IPS-15b (cell line): ENCODE data around the gene METTL9.
"Not testable (repeated sequence)": the region's sequence is repeated elsewhere in the genome, so short reads cannot be mapped to it uniquely, and the experiment has no call there.

ENCODE experiments used
- H3K27me3 ChIP-seq: one replicate; pipeline ENCODE4 v1.6.1; 2013; ENCODE audit warnings: low read length; ENCODE audit not compliant: control insufficient read depth, insufficient read depth
- H3K36me3 ChIP-seq: one replicate; pipeline ENCODE4 v1.6.1; 2013; ENCODE audit warnings: low read length; ENCODE audit not compliant: control insufficient read depth, insufficient read depth
- H3K4me1 ChIP-seq: one replicate; pipeline ENCODE4 v1.6.1; 2013; ENCODE audit warnings: mild to moderate bottlenecking, low read length; ENCODE audit not compliant: control insufficient read depth, insufficient read depth
- H3K4me3 ChIP-seq: one replicate; pipeline ENCODE4 v1.5.1; 2013; ENCODE audit warnings: low read depth, low read length
- H3K9ac ChIP-seq: one replicate; pipeline ENCODE4 v1.6.1; 2013; ENCODE audit warnings: low read depth, mild to moderate bottlenecking, low read length
- H3K9me3 ChIP-seq: one replicate; pipeline ENCODE4 v1.6.1; 2013; ENCODE audit warnings: mild to moderate bottlenecking, low read length; ENCODE audit not compliant: control insufficient read depth, insufficient read depth

METTL9 gene

DNA sequence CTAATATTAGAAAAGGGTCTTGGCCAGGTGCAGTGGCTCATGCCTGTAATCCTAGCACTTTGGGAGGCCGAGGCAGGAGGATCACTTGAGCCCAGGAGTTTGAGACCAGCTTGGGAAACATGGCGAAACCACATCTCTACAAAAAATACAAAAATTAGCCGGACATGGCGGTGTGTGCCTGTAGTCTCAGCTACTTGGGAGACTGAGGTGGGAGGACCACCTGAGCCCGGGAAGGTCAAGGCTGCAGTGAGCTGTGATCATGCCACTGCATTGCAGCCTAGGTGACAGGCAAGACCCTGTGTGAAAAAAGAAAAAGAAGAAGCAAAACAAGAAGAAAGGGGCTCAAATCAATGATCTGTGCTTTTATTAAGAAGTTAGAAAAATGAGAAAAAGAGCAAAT is 21.1 kb upstream of the METTL9 start:
- H3K4me1 ChIP-seq, H3K9ac ChIP-seq, H3K4me3 ChIP-seq, H3K9me3 ChIP-seq, H3K27me3 ChIP-seq, H3K36me3 ChIP-seq: not testable (repeated sequence)

DNA sequence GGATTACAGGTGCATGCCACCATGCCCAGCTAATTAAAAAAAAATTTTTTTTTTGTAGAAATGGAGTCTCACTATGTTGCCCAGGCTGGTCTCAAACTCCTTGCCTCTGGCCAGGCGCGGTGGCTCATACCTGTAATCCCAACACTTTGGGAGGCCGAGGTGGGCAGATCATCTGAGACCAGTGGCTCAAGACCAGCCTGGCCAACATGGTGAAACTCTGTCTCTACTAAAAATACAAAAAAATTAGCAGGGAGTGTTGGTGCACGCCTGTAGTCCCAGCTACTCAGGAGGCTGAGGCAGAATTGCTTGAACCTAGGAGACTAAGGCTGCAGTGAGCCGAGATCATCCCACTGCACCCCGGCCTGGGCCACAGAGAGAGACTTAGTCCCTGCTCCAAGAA is 19.2 kb upstream of the METTL9 start:
- not testable (repeated sequence) for H3K36me3 ChIP-seq, H3K4me3 ChIP-seq, H3K9ac ChIP-seq, H3K4me1 ChIP-seq, H3K9me3 ChIP-seq, H3K27me3 ChIP-seq

DNA sequence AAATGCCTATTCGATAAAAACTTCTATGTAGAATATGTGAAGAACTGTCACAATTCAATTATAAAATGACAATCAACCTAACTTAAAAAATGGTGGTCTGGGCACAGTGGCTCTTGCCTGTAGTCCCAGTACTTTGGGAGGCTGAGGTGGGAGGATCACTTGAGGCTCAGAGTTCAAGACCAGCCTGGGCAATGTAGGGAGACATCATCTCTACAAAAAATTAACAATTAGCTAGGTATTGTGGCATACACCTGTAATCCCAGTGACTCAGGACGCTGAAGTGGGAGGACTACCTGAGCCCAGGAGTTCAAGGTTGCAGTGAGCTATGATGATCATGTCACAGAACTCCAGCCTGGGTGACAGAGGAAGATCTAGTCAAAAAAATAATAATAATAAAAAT is 18.6 kb upstream of the METTL9 start:
- Histone ChIP-seq H3K9me3 (no peaks in the 10 kb centered on the region), H3K9ac (no peak overlapping the region), H3K4me1 (no peaks in the 10 kb centered on the region), H3K4me3 (no peak overlapping the region), H3K27me3 (no peaks in the 10 kb centered on the region), H3K36me3 (no peaks in the 10 kb centered on the region)

DNA sequence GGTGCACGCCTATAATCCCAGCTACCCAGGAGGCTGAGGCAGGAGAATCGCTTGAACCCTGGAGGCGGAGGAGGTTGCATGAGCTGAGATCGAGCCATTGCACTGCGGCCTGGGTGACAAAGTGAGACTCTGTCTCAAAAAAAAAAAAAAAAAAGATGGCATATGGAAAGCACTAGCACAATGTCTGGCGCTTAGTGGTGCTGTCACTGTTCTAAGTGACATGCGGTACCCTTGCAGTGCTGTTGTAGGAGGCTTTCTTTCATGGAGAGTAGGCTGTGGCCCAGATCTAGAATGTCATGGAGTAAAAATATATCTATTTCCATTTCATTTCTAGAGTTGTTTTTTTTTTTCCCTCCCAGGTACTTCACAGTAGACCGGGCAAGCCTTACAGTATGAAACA is 14.6 kb upstream of the METTL9 start:
- Histone ChIP-seq H3K4me1 (no peaks in the 10 kb centered on the region), H3K9ac (no peak overlapping the region), H3K4me3 (no peak overlapping the region), H3K27me3 (no peaks in the 10 kb centered on the region), H3K9me3 (no peaks in the 10 kb centered on the region), H3K36me3 (no peaks in the 10 kb centered on the region)

DNA sequence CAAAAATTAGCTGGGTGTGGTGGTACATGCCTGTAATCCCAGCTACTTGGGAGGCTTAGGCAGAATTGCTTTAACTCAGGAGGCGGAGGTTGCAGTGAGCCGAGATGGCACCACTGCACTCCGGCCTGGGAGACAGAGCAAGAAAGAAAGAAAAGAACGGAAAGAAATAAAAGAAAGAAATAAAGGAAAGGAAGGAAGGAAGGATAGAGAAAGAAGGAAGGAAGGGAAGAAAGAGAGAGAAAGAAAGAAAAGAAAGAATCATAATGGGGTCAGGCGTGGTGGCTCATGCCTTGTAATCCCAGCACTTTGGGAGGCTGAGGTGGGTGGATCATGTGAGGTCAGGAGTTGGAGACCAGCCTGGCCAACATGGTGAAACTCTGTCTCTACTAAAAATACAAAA is 10.8 kb upstream of the METTL9 start:
- H3K4me3 ChIP-seq: not testable (repeated sequence)

DNA sequence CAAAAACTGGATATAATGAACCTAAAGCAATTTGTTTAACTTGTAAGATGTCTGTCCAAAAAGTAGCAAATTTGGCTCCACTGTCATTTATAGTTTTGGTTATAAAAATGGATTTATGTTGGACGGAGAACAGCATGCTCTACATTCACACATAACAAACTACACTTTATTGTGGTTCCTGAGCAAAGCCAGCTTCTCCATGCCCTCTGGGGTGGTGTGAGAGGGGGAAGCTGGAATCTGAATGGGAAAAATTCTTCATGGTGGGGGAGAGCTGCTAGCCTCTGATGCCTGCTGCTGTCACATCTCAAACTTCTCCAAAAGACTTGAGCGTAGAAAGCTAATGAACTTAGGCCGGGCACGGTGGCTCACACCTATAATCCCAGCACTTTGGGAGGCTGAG is 9.8 kb upstream of the METTL9 start:
- no peaks in the 10 kb centered on the region for H3K9me3 ChIP-seq
- no peaks in the 10 kb centered on the region for H3K4me1 ChIP-seq
- H3K4me3 ChIP-seq: no peak overlapping the region
- no peaks in the 10 kb centered on the region for H3K36me3 ChIP-seq
- H3K9ac ChIP-seq: no peak overlapping the region
- H3K27me3 ChIP-seq: no peaks in the 10 kb centered on the region

More for the DNA sequence above, 10.8 kb upstream of the METTL9 start:
- H3K36me3 ChIP-seq, H3K9me3 ChIP-seq, H3K4me1 ChIP-seq, H3K9ac ChIP-seq, H3K27me3 ChIP-seq: not testable (repeated sequence)

DNA sequence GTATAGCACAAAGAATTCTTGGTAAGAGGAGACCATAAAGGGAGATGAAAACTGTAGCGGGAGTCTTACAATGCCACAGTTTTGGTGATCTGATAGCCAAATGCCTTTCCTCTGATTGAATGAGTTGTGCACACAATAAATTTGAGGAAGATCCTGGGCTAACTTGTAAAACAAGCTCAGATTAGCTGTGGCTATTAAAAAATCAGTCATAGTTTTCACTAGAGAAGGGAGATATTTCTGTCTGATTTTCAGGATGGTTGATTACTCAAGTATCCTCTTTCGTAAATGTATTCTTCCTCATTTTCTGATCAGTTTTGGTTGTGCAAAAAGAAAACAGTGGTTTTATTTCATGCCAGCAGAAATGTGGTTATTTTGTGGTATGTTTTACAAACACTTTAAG is 9.1 kb upstream of the METTL9 start:
- no peaks in the 10 kb centered on the region for H3K9me3 ChIP-seq
- H3K27me3 ChIP-seq: no peaks in the 10 kb centered on the region
- no peak overlapping the region for H3K9ac ChIP-seq
- H3K4me1 ChIP-seq: no peaks in the 10 kb centered on the region
- no peak overlapping the region for H3K4me3 ChIP-seq
- H3K36me3 ChIP-seq: no peaks in the 10 kb centered on the region

DNA sequence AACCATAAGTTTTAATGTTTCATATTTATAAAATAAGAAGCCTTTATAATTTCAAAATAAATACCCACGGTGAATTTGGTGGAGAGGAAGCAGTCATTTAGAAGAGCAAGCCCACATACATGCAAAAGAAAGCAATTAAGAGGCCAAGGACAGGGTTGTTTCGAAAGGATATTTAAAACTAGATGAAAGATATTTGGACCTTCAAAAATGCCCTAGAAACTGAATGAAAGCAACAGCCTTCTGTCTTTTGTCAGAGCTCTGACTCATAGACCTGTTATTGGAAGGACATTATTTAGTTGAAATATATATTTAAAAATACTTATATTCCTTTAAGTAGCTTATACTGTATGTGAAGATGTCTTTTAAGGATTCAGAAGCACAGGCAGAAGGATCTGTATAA is 8.6 kb upstream of the METTL9 start:
- Histone ChIP-seq H3K9ac (no peak overlapping the region), H3K36me3 (no peaks in the 10 kb centered on the region), H3K9me3 (no peaks in the 10 kb centered on the region), H3K27me3 (no peaks in the 10 kb centered on the region), H3K4me3 (no peak overlapping the region), H3K4me1 (no peaks in the 10 kb centered on the region)

DNA sequence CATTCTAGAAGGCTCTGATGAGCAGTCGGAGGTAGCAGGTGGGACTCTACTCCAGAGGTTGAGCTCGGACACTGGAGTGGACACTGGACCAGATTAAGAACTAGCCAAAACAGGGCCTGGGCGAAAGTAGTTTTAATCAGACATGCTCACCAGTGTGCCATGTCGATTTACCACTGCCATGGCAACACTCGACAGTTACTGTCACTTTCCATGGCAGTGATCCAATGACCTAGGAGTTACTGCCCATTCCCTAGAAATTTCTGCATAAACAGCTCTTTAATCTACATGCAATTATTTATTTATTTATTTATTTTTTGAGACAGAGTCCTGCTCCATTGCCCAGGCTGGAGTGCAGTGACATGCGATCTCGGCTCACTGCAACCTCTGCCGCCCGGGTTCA is 7.2 kb upstream of the METTL9 start:
- H3K4me3 ChIP-seq: no peak overlapping the region
- H3K9me3 ChIP-seq: no peaks in the 10 kb centered on the region
- no peaks in the 10 kb centered on the region for H3K36me3 ChIP-seq
- H3K4me1 ChIP-seq: no peaks in the 10 kb centered on the region
- H3K27me3 ChIP-seq: no peaks in the 10 kb centered on the region
- H3K9ac ChIP-seq: no peak overlapping the region

DNA sequence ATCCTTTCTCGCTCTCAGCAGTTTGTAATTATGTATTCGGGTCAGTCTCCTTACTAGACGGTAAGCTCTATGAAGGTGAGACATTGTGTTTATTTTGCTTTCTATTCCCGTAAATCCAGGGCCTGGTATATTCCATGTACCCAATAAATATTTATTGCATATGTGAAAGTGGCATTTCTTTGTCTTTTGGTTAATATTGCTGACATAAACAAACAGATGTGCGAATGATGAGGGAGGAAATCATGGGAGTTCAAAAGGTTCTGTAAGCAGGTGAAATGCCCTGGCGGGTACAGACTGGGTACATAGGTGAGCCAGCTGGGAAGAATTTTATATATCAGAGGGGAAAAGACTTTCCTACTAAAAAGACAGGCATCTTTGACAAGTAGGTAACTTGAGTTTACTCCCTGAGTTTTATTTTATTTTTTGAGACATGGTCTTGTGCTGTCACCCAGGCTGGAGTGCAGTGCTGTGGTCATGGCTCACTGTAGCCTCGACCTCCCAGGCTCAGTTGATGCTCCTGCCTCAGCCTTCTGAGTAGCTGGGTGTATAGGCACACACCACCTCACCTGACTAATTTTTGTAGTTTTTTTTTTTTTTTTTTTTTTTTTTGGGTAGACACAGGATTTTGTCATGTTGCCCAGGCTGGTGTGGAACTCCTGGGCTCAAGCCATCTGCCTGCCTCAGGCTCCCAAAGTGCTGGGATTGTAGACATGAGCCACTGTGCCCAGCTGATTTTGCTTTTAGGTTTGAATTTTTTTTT is 5.7 kb upstream of the METTL9 start:
- no peaks in the 10 kb centered on the region for H3K4me1 ChIP-seq
- H3K9ac ChIP-seq: no peak overlapping the region
- H3K9me3 ChIP-seq: no peaks in the 10 kb centered on the region

DNA sequence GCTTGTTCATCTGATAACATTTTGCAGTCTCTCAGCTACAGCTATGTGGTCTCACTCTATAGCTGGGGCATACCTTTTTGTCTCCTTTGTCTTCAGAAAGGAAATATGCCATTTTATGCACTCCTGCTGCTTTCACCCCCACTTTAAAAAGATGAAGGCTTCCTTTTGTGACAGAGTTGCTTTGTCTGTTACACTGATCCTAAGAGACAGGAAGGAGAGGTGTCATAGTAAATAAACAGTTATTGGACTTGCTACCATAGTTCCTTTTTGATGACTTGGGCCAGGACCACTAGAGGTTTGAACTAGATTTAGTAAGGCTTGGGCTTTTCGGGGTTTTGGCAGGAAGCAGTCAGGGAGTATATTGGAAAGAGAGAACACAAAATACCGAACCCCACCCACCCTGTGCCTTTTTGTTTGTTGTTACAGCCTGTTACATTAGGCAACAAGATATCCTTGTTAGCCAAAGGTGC is 1.8 kb upstream of the METTL9 start:
- H3K4me3 ChIP-seq: no peak overlapping the region
- H3K36me3 ChIP-seq: no peaks in the 10 kb centered on the region
- H3K4me1 ChIP-seq: peaks cover 2% of the 10 kb centered on the region
- H3K9ac ChIP-seq: peak overlapping the region; percentile 47
- no peaks in the 10 kb centered on the region for H3K27me3 ChIP-seq
- H3K9me3 ChIP-seq: no peaks in the 10 kb centered on the region

More for the DNA sequence above, 5.7 kb upstream of the METTL9 start:
- H3K36me3 ChIP-seq: no peaks in the 10 kb centered on the region
- H3K27me3 ChIP-seq: no peaks in the 10 kb centered on the region
- no peak overlapping the region for H3K4me3 ChIP-seq

DNA sequence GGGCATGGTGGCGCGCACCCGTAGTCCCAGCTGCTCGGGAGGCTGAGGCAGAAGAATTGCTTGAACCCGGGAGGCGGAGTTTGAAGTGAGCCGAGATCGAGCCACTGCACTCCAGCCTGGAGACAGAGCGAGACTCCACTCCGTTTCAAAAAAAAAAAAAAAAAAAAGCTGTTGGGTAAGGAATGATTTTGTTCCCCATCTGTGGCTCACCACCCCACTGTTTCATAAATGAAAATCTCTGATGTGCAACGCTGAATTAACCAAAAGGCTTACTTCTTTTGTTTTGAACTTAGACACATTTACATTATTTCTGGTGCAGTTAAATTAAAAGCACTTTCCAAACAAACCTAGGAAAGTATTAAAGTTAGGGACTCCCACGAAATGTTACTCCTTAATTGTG is 1.2 kb upstream of the METTL9 start:
- Histone ChIP-seq H3K9ac (no peak overlapping the region), H3K4me1 (peaks cover 2% of the 10 kb centered on the region), H3K9me3 (no peaks in the 10 kb centered on the region), H3K27me3 (no peaks in the 10 kb centered on the region), H3K36me3 (no peaks in the 10 kb centered on the region), H3K4me3 (peak overlapping the region; percentile 94)
